GM19099 (cell line): Measurements from ENCODE around the gene PCED1A.

Experiments
- POLR2A ChIP-seq: IDR thresholded peaks from 3 replicates; pipeline ENCODE4 v1.6.1; 2011; ENCODE audit warnings: low read depth; ENCODE audit not compliant: insufficient read length; ENCODE audit errors: extremely low read depth

The PCED1A gene

GRCh38 chr20:2805689-2806350 is 34.6 kb downstream of the PCED1A start:
- no peak for TF ChIP-seq POLR2A

DNA sequence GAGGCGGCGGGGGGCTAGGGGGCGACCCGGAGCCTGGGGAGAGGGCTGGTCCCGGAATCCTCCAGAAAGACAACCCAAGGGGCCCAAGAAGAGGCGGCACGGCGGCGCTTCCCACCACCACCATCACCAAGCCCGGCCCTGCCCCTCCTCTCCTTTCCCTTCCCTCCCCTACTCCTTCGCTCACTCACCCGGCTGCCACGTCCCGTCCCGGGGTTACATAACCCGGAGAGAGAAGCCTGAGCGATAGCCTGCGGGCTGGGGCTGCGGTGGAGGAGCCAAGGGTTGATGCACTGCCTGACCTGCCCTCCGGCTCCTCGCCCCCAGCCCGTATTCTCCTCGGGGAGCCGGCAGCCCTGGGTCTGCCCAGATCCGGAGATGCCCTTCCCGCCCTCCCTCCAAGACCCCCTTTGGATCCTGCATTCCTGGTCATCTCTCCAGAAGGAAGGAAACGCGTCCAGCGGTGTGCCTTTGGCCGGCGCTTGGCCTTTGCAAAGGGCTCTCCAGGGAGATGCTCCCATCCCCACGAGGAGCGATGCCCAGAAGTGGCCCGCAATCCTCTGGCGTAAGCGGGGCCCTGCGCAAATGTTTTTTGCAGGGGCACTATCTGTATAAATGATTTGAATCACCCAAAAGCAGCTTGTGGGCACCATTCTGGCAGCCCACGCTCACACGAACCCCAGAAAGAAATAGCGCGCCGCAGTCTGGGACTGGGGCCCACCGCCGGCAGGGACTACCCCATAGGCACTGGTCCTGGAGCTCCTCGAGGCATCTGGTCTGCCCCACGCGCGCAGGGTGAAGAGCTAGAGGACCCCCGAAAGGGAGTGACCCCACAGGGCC is 35.4 kb downstream of the PCED1A start:
- TF ChIP-seq POLR2A: no peak

- no peak for TF ChIP-seq POLR2A
Observed at GRCh38 chr20:2804041-2804828, 36.2 kb downstream of the PCED1A start.

GRCh38 chr20:2801286-2801728 is 39.1 kb downstream of the PCED1A start:
- no peak for TF ChIP-seq POLR2A

GRCh38 chr20:2800521-2801285 is 39.8 kb downstream of the PCED1A start, which contains the start of gene CPXM1:
TSS of gene CPXM1 (minus strand) at chr20:2800627. CDS start at chr20:2800572, 55 bp downstream.
- peak; percentile 73 for TF ChIP-seq POLR2A

DNA sequence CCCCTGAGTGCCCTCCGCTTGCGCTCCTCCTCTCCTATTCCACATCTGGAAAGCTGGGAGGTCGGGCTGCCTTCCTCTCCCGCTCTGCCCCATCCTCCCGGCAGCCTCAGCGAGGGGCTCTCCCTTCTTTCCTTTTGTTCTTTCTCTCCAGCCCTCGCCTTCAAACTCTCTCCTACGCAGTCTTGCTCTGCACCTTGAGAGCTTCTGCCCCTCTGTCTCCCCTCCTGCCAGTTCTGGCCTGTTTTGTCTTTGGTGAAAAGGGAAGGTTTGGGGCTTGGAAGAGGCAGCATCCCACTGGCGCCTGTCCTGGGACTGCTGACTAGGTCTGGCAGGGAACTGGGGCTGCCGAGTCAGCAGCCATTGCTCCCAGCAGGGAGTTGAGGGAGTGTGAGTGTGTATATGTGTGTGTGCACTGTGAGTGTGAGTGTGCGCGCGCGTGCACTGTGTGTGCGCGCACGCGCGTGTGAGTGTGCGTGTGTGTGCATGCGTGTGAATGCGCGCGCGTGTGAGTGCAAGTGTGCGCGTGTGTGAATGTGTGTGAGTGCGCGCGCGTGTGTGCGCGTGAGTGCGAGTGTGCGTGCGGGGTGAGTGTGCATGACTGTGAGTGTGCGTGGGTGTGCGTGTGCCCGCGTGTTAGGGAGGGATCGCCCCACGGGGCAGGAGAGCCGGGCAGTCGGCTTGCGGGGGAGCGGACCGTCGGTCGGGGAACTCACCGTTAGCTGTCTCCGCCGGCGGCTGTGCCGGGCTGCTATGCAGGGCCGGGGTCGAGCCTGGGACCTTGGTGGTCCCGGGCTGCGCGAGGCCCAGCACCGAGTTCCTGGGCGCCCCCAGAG is 40.6 kb downstream of the PCED1A start:
- peak; percentile 39 for TF ChIP-seq POLR2A

GRCh38 chr20:2799271-2799670 is 41.2 kb downstream of the PCED1A start:
- no peak for TF ChIP-seq POLR2A

- no peak for TF ChIP-seq POLR2A
Observed at GRCh38 chr20:2798814-2799213, 41.6 kb downstream of the PCED1A start.

GRCh38 chr20:2798095-2798805 is 42.2 kb downstream of the PCED1A start:
- no peak for TF ChIP-seq POLR2A

DNA sequence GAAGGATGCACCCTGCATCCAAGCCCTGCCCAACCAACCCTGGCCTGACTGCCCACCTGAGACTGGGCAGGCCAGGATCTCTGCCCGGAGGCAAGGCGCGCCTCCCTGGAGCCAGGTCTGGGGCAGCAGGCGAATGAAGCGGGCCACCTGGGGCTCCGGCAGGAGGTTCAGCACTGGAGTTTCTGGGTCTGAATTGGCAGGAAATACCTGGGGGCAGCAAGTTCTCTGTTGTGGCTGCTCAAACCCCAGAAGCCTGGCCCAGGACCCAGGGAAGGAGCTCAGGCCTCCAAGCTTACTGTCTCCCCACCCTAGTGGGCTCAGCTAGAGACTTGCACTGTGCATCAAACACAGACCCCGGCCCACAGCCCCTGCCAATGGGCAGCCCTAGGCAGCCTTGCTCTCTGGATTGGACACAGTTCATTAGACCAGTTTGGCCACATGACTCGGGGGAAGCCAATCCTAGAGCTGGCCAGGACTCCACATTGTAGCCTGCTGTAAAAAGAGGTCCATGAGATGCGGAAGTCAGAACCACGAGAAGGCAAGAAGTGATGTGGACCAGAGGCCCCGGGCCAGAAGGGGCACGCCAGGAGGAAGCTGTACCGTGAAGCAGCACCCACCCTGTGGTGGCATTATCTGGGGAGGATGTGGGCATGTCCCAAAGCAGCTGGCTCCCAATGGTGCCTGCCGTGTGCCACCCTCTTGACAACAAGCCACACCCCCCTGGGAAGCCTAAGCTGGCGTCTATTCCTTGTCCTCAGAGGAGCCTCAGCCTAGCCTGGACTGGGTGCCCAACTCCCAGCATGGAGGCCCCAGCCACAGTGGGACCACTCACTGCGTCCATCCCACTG is 43.1 kb downstream of the PCED1A start:
- no peak for TF ChIP-seq POLR2A

DNA sequence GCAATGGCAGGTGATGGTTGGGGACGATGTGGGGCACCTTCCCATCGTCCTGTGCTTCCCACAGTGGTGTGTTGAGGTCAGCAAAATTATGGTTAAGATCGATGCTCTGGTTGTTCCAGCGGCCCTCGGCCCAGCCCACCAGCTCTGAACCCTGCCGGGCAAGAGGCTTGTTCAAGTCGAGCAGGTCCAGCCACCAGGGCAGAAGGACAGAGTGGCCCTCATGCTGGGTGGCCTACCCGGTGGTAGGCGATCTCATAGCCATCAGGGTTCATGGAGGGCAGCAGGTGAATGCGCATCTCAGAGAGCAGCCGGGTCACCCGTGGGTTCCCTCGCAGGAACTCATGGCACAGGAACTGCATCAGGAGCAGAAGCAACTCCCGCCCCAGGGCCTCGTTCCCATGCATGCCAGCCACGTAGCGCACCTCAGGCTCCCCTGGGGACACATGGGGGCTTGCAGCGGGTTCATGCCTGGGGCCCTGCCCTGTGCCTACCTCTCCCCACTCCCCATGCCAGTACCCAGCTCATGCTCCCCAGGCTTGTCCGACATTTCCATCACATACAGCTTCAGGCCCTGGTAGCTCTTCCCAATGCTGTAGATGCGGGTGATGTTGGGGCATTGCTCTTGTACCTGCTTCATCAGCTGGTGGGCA is 44.3 kb downstream of the PCED1A start:
- TF ChIP-seq POLR2A: no peak

DNA sequence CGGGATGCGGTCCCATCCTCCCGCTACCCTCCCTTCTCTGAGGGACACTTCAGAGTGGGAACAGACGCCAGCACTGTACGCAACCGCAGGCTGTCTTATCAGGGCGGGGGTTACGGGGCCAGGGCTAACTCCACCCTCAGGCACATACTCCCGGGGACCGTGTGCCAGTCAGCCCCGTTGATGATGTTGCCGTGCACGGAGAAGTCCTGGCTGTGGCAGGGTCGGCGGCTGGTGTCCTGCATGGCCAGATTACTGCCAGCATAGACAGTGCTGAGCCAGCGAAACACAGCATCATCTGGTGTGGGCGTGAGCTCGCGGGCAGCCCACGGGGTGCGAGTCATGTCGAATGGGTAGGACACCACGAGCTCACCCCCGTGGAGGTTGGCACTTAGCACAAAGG is 45.0 kb downstream of the PCED1A start:
- TF ChIP-seq POLR2A: no peak
